Thyroid gland (tissue), 4 donors: Measurements from ENCODE around the gene ASIC3. TPM values are rescaled to one million over a fixed set of nuclear protein-coding genes. Genes with fewer than 3 reads are reported as not detected.
A peak's percentile ranks its signal among the peaks of the same experiment; 100 is the strongest.

Source experiments
- DNase-seq, 2 donors: peaks; one replicate each; pipeline ENCODE4 v3.0.0-alpha.2; 2019
- H3K27ac ChIP-seq, 3 donors: fragments of 200-600 bp; sonication (generic); 1 replicate in 2 of 3; 2 replicates in 1 of 3; pipeline ENCODE4 v1.5.1; 2016 to 2019; ENCODE audit warnings: mild to moderate bottlenecking in 1 of 3, moderate library complexity in 1 of 3
- H3K27me3 ChIP-seq: fragments of 200-600 bp; sonication (generic); one replicate; pipeline ENCODE4 v1.5.1; 2019
- H3K36me3 ChIP-seq, 2 donors: fragments of 200-600 bp; sonication (generic); one replicate each; pipeline ENCODE4 v1.5.1; 2016 to 2019
- H3K4me1 ChIP-seq, 2 donors: fragments of 200-600 bp; sonication (generic); one replicate each; pipeline ENCODE4 v1.5.1; 2017 to 2019
- H3K4me3 ChIP-seq, 3 donors: fragments of 200-600 bp; sonication (generic); replicated peaks in 1 of 3; 1 replicate in 2 of 3; 2 replicates in 1 of 3; pipeline ENCODE4 v1.5.1; 2016; ENCODE audit warnings: mild to moderate bottlenecking in 1 of 3
- H3K9me3 ChIP-seq: fragments of 200-600 bp; sonication (generic); one replicate; pipeline ENCODE4 v1.5.1; 2017
- CTCF ChIP-seq, 6 experiments: fragments of 200-600 bp in 3 of 6; fragments of 450-650 bp in 3 of 6; sonication (generic) in 3 of 6; IDR thresholded peaks; one replicate each; pipeline ENCODE4 v1.5.1; 2016 to 2019; ENCODE audit warnings: antibody characterized with exemption in 6 of 6, mild to moderate bottlenecking in 2 of 6, inconsistent platforms in 1 of 6, moderate library complexity in 1 of 6
- POLR2A ChIP-seq, 2 donors: fragments of 450-650 bp; IDR thresholded peaks; one replicate each; pipeline ENCODE4 v1.6.1; 2017; ENCODE audit warnings: antibody characterized with exemption in 2 of 2, mild to moderate bottlenecking in 2 of 2, moderate library complexity in 1 of 2
- WGBS, 2 donors: methylation state at CpG; one replicate each; pipeline ENCODE4 v1.1.5; 2017; 5-methylcytosine and 5-hydroxymethylcytosine counted together
- intact Hi-C: fragments of 100-400 bp; cut with DNase I; formaldehyde crosslinking; loops from one replicate; pipeline ENCODE4 v1.15.1; 2023
- total RNA-seq, 4 donors: library from RNA; depleted of rRNA; stranded (reverse); fragments of >200 nt; gene quantifications; one replicate each; pipeline ENCODE4 v1.2.3, GENCODE V29; 2016

ASIC3 gene
- total RNA-seq, 4 donors from 2014 or later, result 1.2 to 2.6 (median 1.5) TPM; not detected in 1

GRCh38 chr7:151028131-151028947, 20.0 kb upstream of the ASIC3 start, which contains the start of gene ABCB8:
ABCB8 (plus strand) TSS chr7:151028450; CDS start chr7:151028516, 66 bp downstream.
- Histone ChIP-seq H3K9me3 (no peaks in the 10 kb centered on the region), H3K27me3 (no peaks in the 10 kb centered on the region), H3K4me3 (peak within 1 kb of the TSS in 2 of 3 donors; percentile 12 to 59), H3K27ac (peak within 1 kb of the TSS; percentile 17 to 85 (median 77)), H3K4me1 (peaks cover 8 to 19% of the 10 kb centered on the region in 2 donors), H3K36me3 (peaks cover 0 to 2% of the 10 kb centered on the region in 2 donors)
- WGBS, 2 donors, result 0% methylated on average over 30 to 48 of the region's 53 CpGs
- DNase-seq, result peak; percentile 99
- intact Hi-C loops, result no loop called here
- peak; percentile 45 to 79 for TF ChIP-seq POLR2A (IDR thresholded peaks at IDR 0.05)
- TF ChIP-seq CTCF (IDR thresholded peaks at IDR 0.05), result peak in 4 of 6 experiments; percentile 53 to 66 (median 60)

GRCh38 chr7:151028948-151029501, 19.3 kb upstream of the ASIC3 start:
- TF ChIP-seq CTCF (IDR thresholded peaks at IDR 0.05) (no peak), POLR2A (IDR thresholded peaks at IDR 0.05) (no peak)
- Histone ChIP-seq H3K4me3 (peak overlapping the region in 1 of 3 donors; percentile 59), H3K27ac (peak overlapping the region; percentile 7 to 85 (median 77)), H3K4me1 (peaks cover 8 to 19% of the 10 kb centered on the region in 2 donors), H3K9me3 (no peaks in the 10 kb centered on the region), H3K27me3 (no peaks in the 10 kb centered on the region), H3K36me3 (peaks cover 0 to 2% of the 10 kb centered on the region in 2 donors)
- intact Hi-C loops, result no loop called here
- no peak for DNase-seq
- WGBS, 2 donors, result 48 to 57% methylated on average over 17 of the region's 17 CpGs

- Histone ChIP-seq H3K36me3 (peaks cover 18% of the 10 kb centered on the region in 2 donors), H3K27ac (no peak overlapping the region), H3K9me3 (no peaks in the 10 kb centered on the region), H3K27me3 (no peaks in the 10 kb centered on the region), H3K4me3 (no peak overlapping the region), H3K4me1 (peaks cover 8 to 19% of the 10 kb centered on the region in 2 donors)
- DNase-seq, result no peak
- no peak for TF ChIP-seq POLR2A (IDR thresholded peaks at IDR 0.05)
- TF ChIP-seq CTCF (IDR thresholded peaks at IDR 0.05), result no peak
- WGBS, 2 donors, result 90 to 100% methylated on average over 4 of the region's 4 CpGs
- intact Hi-C loops, result loop anchor here (5.0 kb wide), 1 partner anchor 76 kb away; no protein-coding TSS in a partner anchor
These were observed 17.3 kb upstream of the ASIC3 start for GRCh38 chr7:151031011-151031410.

- Histone ChIP-seq H3K4me3 (no peak overlapping the region), H3K36me3 (peaks cover 28% of the 10 kb centered on the region in 2 donors), H3K27ac (no peak overlapping the region), H3K4me1 (peaks cover 5 to 10% of the 10 kb centered on the region in 2 donors), H3K27me3 (no peaks in the 10 kb centered on the region), H3K9me3 (no peaks in the 10 kb centered on the region)
- no peak for TF ChIP-seq POLR2A (IDR thresholded peaks at IDR 0.05)
- TF ChIP-seq CTCF (IDR thresholded peaks at IDR 0.05), result no peak
- DNase-seq, result no peak
- 86% methylated on average over 13 to 16 of the region's 17 CpGs for WGBS, 2 donors
- intact Hi-C loops, result loop anchor here (5.0 kb wide), 1 partner anchor 74 kb away; no protein-coding TSS in a partner anchor
These were observed 15.1 kb upstream of the ASIC3 start for GRCh38 chr7:151032936-151033863.
